Mucosa of descending colon (tissue), 3 donors: Measurements from ENCODE around the gene CDX1. TPM values are rescaled to one million over a fixed set of nuclear protein-coding genes. Genes with fewer than 3 reads are reported as not detected.

Experiments used
- ATAC-seq: fragments of 200-7000 bp; cut with Tn5 transposase; one replicate; pipeline ENCODE4 v1.9.1; 2020; ENCODE audit warnings: mild to moderate bottlenecking, moderate library complexity
- DNase-seq, 3 donors: peaks; one replicate each; pipeline ENCODE4 v3.0.0-alpha.2; 2020
- H3K36me3 ChIP-seq: fragments of 200-600 bp; one replicate; pipeline ENCODE4 v1.8.0; 2021; ENCODE audit warnings: low read depth, mild to moderate bottlenecking
- H3K4me1 ChIP-seq: fragments of 200-600 bp; one replicate; pipeline ENCODE4 v1.8.0; 2021; ENCODE audit warnings: low read depth, mild to moderate bottlenecking
- H3K4me3 ChIP-seq: fragments of 200-600 bp; one replicate; pipeline ENCODE4 v1.8.0; 2021; ENCODE audit warnings: mild to moderate bottlenecking
- H3K9me3 ChIP-seq: fragments of 200-600 bp; one replicate; pipeline ENCODE4 v1.8.0; 2021; ENCODE audit warnings: mild to moderate bottlenecking
- intact Hi-C, 2 donors: fragments of 100-400 bp; cut with DNase I in 1 of 2; cut with micrococcal nuclease in 1 of 2; formaldehyde crosslinking; loops; one replicate each; pipeline versions ENCODE4 v1.11.0 to v1.11.1; 2022; cut with DNase I, micrococcal nuclease
- total RNA-seq, 3 donors: library from RNA; stranded (reverse); fragmentation: NEBNext Ultra II Directional in 2 of 3; extraction: Animal tissue kit (Norgen Biotek cat#: 25700) in 2 of 3; gene quantifications; one replicate each; pipeline versions ENCODE4 v1.2.1 to v1.2.4, GENCODE V29; 2021 to 2023
- TF ChIP-seq, protein P1 (sequence below): fragments of 200-600 bp; IDR thresholded peaks from one replicate; pipeline ENCODE4 v1.8.0; 2022; ENCODE audit warnings: antibody characterized with exemption, mild to moderate bottlenecking
- donor health status: DM: no; HTN: no; CAD: no; lungs with moderate emphysema.
- donor health status: DM: no; HTN: no; CAD: no.
- donor health status: DM: no; HTN: yes; CAD: no.

CDX1 gene
- total RNA-seq, 3 donors from 2014 or later = 140 to 306 (median 302) TPM

DNA sequence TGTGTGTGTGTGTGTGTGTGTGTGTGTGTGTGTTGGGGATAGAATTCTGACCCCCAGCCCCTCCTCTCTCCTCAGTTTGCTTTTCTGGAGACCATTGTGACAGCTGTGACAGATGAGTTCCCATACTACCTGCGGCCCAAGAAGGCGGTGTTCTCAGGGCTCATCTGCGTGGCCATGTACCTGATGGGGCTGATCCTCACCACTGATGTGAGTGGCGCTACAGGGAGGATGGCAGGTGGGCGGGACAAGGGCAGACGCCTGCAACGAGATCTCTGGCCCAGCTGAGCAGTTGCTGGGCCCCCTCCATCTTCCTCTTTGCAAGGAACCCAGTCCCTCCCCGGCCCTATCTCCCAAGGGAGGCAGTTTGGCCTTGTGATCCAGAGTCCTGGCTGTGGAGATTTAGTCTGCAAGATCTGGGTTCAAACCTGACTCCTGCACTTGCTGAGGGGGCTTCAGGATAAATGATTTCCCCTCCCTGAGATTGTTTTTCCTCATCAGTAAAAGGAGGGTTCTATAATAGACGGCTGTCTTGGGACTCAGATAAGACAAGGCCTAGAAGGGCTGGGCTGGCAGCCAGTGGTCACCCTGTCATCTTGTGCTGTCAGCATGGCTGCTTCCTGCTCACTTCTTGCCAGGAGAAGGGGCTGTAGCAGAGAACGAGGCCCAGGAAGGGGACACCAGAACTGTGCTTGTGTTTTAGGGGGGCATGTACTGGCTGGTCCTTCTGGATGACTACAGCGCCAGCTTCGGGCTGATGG is 37.4 kb downstream of the CDX1 start:
- Histone ChIP-seq H3K4me1 (peaks cover 7% of the 10 kb centered on the region), H3K9me3 (no peaks in the 10 kb centered on the region), H3K4me3 (no peak overlapping the region), H3K36me3 (no peaks in the 10 kb centered on the region)
- TF ChIP-seq, protein P1, sequence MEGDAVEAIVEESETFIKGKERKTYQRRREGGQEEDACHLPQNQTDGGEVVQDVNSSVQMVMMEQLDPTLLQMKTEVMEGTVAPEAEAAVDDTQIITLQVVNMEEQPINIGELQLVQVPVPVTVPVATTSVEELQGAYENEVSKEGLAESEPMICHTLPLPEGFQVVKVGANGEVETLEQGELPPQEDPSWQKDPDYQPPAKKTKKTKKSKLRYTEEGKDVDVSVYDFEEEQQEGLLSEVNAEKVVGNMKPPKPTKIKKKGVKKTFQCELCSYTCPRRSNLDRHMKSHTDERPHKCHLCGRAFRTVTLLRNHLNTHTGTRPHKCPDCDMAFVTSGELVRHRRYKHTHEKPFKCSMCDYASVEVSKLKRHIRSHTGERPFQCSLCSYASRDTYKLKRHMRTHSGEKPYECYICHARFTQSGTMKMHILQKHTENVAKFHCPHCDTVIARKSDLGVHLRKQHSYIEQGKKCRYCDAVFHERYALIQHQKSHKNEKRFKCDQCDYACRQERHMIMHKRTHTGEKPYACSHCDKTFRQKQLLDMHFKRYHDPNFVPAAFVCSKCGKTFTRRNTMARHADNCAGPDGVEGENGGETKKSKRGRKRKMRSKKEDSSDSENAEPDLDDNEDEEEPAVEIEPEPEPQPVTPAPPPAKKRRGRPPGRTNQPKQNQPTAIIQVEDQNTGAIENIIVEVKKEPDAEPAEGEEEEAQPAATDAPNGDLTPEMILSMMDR = no peak
- intact Hi-C loops = no loop called here
- DNase-seq = no peak
- no peak for ATAC-seq

DNA sequence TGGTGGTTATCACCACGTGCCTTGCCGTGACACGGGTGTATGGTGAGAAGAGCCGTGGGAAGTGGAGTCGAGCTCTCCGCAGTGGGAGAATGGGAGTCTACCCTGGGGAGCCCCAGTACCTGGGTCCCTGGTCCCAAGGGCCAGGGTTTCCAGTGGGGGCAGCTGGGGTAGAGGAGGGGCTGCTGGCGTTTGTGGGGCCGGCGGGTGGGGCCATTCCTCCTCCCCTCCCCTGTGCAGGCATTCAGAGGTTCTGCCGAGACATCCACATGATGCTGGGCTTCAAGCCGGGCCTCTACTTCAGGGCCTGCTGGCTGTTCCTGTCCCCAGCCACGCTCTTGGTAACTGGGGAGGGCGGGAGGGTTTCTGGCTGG is 38.0 kb downstream of the CDX1 start:
- no peaks in the 10 kb centered on the region for H3K36me3 ChIP-seq
- no peaks in the 10 kb centered on the region for H3K9me3 ChIP-seq
- ATAC-seq (no peak), DNase-seq (no peak)
- no peak overlapping the region for H3K4me3 ChIP-seq
- H3K4me1 ChIP-seq = peaks cover 12% of the 10 kb centered on the region
- intact Hi-C loops = no loop called here
- TF ChIP-seq, protein P1 = no peak

DNA sequence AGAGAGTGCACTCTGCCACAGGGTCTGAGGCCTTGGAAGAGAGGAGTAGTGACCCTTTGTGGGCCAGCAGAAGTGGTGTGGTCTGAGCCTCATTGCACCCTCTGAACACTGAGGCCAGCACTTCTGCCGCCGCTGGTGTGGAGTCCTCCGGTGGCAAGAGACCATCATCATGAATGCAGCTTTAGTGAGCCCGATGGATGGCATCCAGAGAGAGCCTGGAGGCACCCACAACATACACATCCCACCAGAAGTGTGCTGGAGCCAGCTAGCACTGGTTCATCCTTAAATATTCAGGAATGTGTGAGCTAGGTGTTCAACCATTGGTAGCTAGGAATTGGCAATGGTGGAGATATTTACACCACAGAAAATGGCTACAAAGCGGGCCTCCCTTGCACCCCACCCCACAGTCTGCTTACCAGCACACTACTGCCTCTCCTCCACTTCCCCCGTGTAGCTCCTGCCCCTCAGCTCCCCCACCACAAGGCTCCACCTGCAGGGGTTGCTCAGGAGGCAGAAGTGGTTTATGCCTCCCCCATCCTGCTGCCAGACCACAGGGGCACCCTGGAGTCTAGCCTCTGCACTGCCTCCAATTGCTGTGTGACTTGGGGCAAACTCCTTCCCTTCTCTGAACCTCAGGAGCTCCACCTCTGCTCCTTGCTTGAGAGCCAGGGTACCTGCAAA is 39.7 kb downstream of the CDX1 start:
- TF ChIP-seq, protein P1 = no peak
- intact Hi-C loops = no loop called here
- Histone ChIP-seq H3K36me3 (no peaks in the 10 kb centered on the region), H3K4me3 (no peak overlapping the region), H3K4me1 (peaks cover 28% of the 10 kb centered on the region), H3K9me3 (no peaks in the 10 kb centered on the region)
- ATAC-seq = no peak
- no peak for DNase-seq

DNA sequence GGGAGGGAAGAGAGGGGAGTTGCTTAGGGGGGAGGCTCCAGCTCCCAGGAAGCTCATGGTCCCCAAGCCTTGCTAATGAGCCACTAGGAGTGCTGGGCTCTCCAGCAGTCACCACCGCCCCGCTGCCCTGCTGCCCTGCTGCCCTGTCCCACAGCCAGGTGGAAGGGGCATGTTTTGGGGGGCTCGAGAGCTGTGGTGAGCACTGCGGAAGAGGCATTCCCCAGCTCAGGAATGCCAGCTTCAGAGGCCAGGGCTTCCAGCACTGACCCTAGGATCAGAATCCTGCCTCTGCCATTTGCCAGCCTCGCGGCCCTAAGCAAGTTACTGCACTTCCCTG is 40.2 kb downstream of the CDX1 start:
- ATAC-seq = no peak
- H3K4me3 ChIP-seq = no peak overlapping the region

DNA sequence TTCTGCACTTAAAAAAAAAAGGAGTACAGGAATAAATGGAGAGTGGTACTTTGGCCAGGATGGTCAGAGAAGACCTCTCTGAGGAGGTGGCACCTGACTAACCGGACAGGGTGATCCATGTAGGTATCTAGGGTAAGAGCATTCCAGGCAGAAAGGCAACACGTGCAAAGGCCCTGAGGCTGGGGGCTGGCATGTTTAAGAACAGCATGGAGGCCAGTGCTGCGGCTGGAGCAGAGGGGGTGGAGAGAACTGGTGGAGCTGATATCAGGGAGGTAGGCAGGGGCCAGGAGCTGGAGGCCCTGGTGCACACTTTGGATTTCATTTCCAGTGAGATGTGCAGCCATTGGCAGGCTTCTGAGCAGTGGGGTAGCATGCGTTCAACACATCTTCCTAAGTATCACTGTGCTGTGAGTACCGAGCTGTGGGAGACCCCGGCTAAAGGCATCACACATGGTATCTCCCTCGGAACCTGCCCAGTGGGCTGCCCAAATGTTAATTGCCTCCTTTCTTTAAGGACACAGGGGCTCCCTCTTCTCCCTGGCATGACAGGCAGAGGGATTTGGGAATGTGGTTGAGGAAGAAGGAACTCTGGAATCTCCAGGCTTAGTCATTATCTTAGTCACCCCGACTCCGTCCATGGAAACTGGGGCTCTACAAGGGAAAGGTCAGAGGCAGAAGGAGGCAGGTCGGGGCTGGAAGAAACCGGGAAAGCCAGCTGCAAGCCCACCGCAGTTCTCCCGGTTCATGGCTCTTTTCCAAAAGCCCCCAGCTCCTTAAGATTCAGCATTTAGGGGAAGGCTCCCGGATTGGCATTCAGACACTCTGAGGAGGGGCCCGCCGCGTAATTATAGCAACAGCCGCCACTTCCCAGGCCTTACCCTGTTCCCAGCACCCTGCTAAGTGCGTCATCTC is 41.9 kb downstream of the CDX1 start:
- no peaks in the 10 kb centered on the region for H3K9me3 ChIP-seq
- DNase-seq (peak in 1 of 3 donors; percentile 18), ATAC-seq (peak; percentile 20)
- H3K4me3 ChIP-seq = no peak overlapping the region
- TF ChIP-seq, protein P1 = no peak
- intact Hi-C loops = no loop called here
- H3K4me1 ChIP-seq = peaks cover 35% of the 10 kb centered on the region
- no peaks in the 10 kb centered on the region for H3K36me3 ChIP-seq

More for the DNA sequence above, 40.2 kb downstream of the CDX1 start:
- H3K9me3 ChIP-seq = no peaks in the 10 kb centered on the region
- TF ChIP-seq, protein P1 = no peak
- no peak for DNase-seq
- H3K36me3 ChIP-seq = no peaks in the 10 kb centered on the region
- peaks cover 33% of the 10 kb centered on the region for H3K4me1 ChIP-seq
- intact Hi-C loops = no loop called here
